CD4-positive, alpha-beta T cell treated with Interleukin-4 for 4 hours (primary cell): ENCODE data around the gene ZSCAN22.
A peak's percentile ranks its signal among the peaks of the same experiment; 100 is the strongest.
"Not testable (repeated sequence)": the region's sequence is repeated elsewhere in the genome, so short reads cannot be mapped to it uniquely, and the experiment has no call there.

Experiments used
- DNase-seq: peaks from one replicate; pipeline ENCODE4 v3.0.0-alpha.2; 2020

ZSCAN22 gene

DNA sequence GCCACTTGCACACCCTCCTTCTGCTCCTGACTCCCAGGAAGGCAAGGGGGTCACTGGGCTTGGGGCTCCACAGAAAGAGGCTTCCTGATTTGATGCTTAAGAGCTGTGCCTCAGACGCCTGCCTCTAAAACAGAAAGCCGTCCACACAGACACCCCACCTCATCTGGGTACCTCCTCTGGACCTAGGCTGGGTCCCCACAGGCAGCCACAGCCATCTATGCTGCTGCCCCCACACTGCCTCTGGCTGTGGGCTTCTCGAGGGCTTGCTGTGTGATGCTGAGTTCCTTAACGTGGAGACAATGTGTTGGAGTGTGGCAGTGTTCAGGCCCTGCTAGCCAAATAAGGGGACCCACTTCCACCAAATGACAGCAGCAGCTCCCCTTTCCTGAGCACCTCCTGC lies 8.5 kb upstream of the ZSCAN22 start:
- DNase-seq = no peak

GRCh38 chr19:58319241-58319640 lies 7.6 kb upstream of the ZSCAN22 start:
- no peak for DNase-seq

DNA sequence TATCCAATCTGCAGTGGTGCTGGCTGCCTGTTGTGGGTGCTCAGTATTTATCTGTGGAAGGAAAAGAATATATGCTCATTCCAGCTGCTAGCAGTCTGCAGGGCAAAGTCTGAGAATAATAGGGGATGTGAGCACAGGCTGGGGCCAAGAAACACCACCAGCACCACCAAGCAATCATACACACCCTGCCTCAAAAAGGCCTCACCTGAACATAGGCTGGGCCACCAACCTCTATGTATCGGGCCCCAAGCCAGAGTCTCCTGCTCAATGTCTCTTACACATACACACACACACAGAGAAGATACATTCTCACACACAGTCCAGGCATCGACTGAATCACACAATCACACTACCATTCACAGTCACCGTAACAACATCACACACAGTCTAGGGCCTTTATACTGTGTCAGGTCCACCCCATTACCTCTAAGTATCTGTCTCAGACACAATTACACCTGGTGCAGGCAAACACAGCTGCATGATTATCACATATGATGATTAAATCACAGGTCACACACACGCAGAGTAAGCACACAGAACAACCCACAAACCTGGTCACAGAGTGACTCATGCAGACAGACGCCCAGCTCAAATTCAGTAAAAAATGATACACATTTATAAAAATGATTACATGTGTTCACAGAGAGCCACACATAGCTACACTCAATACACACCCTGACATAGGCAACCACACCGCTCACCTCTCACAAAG lies 1.3 kb upstream of the ZSCAN22 start:
- DNase-seq = peak; percentile 7

- no peak for DNase-seq
Measured at GRCh38 chr19:58326501-58326913, 287 bp upstream of the ZSCAN22 start.

DNA sequence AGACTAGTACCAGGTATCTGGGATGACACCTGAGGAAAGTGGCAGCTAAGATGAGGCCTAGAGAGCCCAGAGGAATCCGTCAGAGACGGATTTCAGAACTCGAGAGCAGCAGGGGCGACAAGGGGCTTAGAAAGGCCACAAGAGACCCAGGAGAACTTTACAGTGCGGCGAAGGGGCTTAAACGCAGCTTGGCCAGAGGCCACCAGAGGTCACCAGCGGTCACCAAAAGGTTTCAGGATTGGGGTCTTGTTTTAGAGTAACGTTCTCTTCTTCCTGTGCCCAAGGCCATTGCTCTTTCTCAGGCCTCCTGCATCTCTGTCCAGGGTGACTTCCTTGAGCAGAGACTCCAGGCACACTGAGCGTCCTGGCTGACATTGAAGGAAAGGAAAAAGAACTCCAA lies 2.2 kb downstream of the ZSCAN22 start:
- no peak for DNase-seq

GRCh38 chr19:58330458-58330857 lies 3.7 kb downstream of the ZSCAN22 start:
- DNase-seq = no peak

DNA sequence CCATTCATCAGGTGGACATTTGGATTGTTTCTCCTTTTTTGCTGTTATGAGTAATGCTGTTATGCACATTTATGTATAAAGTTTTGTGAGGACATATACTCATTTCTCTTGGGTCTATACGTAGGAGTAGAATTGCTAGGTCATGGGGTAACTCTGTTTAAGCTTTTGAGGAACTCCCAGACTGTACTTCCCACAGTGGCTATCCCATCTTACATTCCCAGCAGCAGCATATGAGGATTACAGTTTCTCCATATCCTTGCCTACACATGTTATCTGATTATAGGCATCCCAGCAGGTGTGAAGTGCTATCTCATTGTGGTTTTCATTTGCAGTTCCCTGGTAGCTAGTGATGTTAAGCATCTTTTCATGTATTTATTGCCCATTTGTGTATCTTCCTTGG lies 5.9 kb downstream of the ZSCAN22 start:
- no peak for DNase-seq

- DNase-seq = no peak
Measured at GRCh38 chr19:58334691-58335249, 8.0 kb downstream of the ZSCAN22 start.

- DNase-seq = no peak
Measured at GRCh38 chr19:58335630-58336029, 8.8 kb downstream of the ZSCAN22 start.

GRCh38 chr19:58336216-58336615 lies 9.4 kb downstream of the ZSCAN22 start:
- DNase-seq = no peak

- no peak for DNase-seq
Measured at GRCh38 chr19:58336820-58337219, 10.0 kb downstream of the ZSCAN22 start.

DNA sequence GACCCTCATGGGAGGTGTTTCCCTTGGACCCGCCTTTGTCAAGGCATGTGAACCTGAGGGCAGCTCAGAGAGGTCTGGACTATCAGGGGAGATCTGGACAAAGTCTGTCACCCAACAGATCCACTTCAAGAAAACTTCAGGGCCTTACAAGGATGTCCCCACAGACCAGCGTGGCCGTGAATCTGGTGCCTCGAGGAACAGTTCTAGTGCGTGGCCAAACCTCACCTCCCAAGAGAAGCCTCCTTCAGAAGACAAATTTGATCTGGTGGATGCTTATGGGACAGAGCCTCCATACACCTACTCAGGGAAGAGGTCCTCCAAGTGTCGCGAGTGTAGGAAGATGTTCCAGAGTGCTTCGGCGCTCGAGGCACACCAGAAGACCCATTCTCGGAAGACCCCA lies 11.5 kb downstream of the ZSCAN22 start:
- no peak for DNase-seq

DNA sequence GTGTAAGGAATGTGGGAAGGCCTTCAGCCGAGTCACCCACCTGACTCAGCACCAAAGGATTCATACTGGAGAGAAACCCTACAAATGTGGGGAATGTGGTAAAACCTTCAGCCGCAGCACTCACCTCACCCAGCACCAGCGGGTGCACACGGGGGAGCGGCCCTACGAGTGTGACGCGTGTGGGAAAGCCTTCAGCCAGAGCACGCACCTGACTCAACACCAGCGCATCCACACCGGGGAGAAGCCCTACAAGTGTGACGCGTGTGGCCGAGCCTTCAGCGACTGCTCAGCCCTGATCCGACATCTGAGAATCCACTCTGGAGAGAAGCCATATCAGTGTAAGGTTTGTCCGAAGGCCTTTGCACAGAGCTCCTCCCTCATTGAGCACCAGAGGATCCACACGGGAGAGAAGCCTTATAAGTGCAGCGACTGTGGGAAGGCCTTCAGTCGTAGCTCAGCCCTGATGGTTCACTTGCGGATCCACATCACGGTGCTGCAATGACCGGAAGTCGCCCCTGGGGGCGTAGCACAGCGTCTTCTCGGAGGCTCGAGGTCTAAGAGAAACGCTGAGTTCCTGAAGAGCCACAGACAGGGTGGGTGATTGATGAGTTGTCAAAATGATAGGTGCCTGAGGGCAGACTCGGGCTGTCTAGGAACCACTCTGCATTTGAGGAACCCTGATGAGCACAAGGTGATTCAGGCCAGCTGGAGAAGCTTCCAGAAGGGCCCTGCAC lies 12.2 kb downstream of the ZSCAN22 start:
- DNase-seq = no peak

DNA sequence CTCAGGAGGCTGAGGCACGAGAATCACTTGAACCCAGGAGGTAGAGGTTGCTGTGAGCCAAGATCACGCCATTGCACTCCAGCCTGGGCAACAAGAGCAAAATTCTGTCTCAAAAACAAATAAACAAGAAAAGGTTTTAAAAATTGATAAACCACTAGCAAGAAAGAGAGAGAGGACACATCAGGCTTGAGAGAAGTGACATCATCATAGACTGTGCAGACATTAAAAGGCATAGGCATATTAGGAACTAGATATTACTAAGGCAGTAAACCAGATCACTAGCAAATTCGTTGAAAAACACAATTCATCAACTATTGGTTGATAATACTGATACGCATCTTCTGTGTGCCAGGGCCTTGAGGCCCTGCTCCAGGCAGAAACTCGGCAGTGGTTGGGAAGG lies 18.8 kb downstream of the ZSCAN22 start:
- no peak for DNase-seq

- peak; percentile 60 for DNase-seq
Measured at GRCh38 chr19:58346961-58347929, 20.5 kb downstream of the ZSCAN22 start.

DNA sequence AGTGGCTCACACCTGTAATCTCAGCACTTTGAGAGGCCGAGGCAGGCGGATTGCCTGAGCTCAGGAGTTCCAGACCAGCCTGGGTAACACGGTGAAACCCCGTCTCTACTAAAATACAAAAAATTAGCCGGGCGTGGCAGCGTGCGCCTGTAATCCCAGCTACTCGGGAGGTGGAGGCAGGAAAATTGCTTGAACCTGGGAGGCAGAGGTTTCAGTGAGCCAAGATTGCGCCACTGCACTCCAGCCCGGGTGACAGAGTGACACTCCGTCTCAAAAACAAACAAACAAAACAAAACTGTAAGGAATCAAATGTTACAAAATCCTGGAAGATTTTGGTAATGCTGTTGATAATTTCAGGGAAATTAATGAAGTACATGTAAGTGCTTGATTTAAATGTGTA lies 21.3 kb downstream of the ZSCAN22 start:
- not testable (repeated sequence) for DNase-seq

DNA sequence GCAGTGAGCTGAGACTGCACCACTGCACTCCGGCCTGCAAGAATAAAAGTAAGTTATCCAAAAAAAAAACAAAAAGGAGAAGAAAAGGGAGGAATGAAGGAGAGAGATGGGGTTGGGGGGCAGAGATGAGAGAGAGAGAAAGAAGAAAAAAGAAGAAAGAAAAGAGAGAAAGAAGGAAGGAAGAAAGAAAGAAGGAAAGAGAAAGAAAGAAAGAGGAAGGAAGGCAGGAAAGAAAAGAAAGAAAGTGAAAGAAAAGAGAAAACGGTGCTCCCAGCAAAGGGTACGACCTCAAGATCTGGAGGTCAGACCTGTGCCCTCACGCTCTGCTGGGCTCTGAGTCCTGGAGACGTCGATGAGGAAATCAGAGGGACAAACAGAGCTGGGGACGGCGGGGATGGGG lies 22.8 kb downstream of the ZSCAN22 start:
- DNase-seq = no peak

- no peak for DNase-seq
Measured at GRCh38 chr19:58350001-58350861, 23.4 kb downstream of the ZSCAN22 start.

DNA sequence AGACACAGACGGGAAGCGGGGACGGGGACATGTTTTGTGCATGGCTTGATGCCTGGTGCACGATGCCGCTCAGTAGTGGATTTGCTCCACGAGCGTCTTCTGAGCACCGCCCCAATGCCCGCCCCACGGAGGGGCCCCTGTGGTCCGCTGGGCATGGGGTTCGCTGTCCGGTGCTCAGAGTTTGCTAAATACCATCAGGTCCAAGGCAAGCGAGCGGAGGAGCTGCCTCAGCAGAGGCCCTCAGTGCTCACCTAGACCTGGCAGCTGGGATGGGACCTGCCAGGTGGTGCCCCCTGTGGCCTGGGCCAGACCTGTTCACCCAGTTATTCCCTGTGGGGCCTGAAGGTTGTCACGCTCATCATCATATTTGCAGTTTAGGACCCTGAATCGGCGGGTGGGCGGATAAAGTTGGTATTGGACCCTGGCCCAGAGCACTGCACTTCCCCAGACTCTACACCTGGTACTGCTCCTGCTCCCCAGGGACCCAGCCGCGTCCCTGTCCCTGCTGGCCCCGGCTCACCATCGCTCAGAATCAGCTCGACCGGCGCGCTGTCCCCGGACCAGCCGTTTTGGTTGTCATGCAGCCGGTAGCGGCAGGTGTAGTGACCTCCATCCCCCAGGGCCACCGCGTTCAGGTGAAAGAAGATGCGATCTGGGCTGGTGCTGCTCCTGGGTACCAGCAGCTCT lies 24.2 kb downstream of the ZSCAN22 start:
- no peak for DNase-seq

DNA sequence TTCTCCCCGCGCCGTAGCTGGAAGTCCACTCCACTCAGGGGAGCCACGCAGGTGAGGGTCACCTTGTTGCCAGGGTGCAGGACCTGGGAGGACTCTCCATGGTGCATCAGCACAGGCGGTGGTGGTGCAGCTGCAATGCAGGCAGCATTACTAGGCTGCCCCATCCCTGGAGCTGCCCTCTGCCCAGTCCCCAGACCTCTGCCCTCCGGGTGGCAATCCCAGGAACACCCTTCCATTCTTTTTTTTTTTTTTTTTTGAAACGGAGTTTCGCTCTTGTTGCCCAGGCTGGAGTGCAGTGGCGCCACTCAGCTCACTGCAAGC lies 24.7 kb downstream of the ZSCAN22 start:
- DNase-seq = no peak

DNA sequence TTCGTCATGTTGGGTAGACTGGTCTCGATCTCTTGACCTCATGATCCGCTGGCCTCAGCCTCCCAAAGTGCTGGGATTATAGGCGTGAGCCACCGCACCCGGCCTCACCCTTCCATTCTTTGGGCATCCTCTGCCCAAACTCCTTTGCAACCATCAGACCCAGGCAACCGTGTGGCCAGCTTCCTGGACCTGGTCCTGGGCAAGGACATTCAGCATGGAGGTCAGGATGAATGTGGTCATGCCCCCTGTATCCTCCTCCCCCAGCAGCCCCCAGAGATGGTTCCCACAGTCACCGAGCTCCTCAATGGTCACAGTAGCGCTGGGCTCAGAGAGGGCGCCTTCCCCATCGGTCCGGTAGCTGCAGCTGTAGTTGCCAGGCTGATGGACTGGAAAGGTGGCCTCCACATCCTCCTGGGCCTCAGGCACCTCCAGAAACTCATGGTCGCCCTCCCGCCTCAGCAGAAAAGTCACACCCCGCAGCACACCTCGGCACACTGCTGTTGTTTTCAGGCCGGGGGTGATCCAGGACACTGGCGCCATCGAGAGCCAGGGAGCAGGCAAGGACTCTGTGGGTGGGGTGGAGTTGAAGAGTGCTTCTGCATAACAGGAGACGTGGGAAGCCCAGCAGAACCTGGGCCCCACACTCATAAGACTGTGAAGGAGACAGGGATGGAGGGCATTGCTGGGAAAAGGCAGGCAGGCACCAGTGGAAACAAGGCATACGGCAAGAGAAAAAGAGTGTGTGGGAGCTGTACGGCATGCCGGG lies 25.4 kb downstream of the ZSCAN22 start:
- no peak for DNase-seq
